Right lobe of liver (tissue), 6 donors: ENCODE data around the gene RPRD2. TPM values are rescaled to one million over a fixed set of nuclear protein-coding genes. Genes with fewer than 3 reads are reported as not detected.

Source experiments
- ATAC-seq, 4 donors: fragments of 200-7000 bp; cut with Tn5 transposase; one replicate each; pipeline ENCODE4 v1.9.1; 2020; ENCODE audit warnings: mild to moderate bottlenecking in 4 of 4, moderate library complexity in 4 of 4
- DNase-seq, 3 donors: peaks; one replicate each; pipeline ENCODE4 v3.0.0-alpha.2; 2020
- H3K27ac ChIP-seq, 3 donors: fragments of 200-600 bp; one replicate each; pipeline ENCODE4 v1.8.0; 2022
- H3K27me3 ChIP-seq, 2 donors: fragments of 200-600 bp; one replicate each; pipeline ENCODE4 v1.8.0; 2022
- H3K36me3 ChIP-seq, 4 donors: fragments of 200-600 bp; sonication (generic) in 1 of 4; one replicate each; pipeline versions ENCODE4 v1.5.1 to v1.8.0; 2017 to 2022; ENCODE audit warnings: control low read depth in 1 of 4
- H3K4me1 ChIP-seq, 4 donors: fragments of 200-600 bp; sonication (generic) in 1 of 4; one replicate each; pipeline versions ENCODE4 v1.5.1 to v1.8.0; 2017 to 2022; ENCODE audit warnings: control low read depth in 1 of 4
- H3K4me3 ChIP-seq, 3 donors: fragments of 200-600 bp; one replicate each; pipeline ENCODE4 v1.8.0; 2022
- H3K9me3 ChIP-seq, 4 donors: fragments of 200-600 bp; sonication (generic) in 1 of 4; one replicate each; pipeline versions ENCODE4 v1.5.1 to v1.8.0; 2017 to 2022; ENCODE audit warnings: control low read depth in 1 of 4
- POLR2A ChIP-seq: fragments of 450-650 bp; IDR thresholded peaks from one replicate; pipeline ENCODE4 v1.6.1; 2017; ENCODE audit warnings: antibody characterized with exemption, mild to moderate bottlenecking
- WGBS: methylation state at CpG from one replicate; pipeline ENCODE4 v1.1.6; 2018; ENCODE audit warnings: low coverage, low lambda C conversion rate; ENCODE audit not compliant: insufficient coverage; ENCODE audit errors: missing lambda C conversion rate; 5-methylcytosine and 5-hydroxymethylcytosine counted together
- intact Hi-C, 2 donors: fragments of 100-400 bp; cut with DNase I; formaldehyde crosslinking; loops; one replicate each; pipeline versions ENCODE4 v1.11.2 to v1.14.1; 2022
- total RNA-seq, 6 experiments: library from RNA; depleted of rRNA in 2 of 6; stranded (reverse); fragments of >200 nt in 2 of 6; fragmentation: NEBNext Ultra II Directional in 3 of 6; extraction: Animal tissue kit (Norgen Biotek cat#: 25700) in 3 of 6; gene quantifications; one replicate each; pipeline versions ENCODE4 v1.1.0 to v1.2.4, GENCODE V29; 2016 to 2023
- TF ChIP-seq, protein P1 (sequence below), 4 donors: fragments of 200-600 bp in 3 of 4; fragments of 450-650 bp in 1 of 4; IDR thresholded peaks; one replicate each; pipeline versions ENCODE4 v1.5.1 to v1.8.0; 2016 to 2022; ENCODE audit warnings: antibody characterized with exemption in 4 of 4, mild to moderate bottlenecking in 2 of 4
- donor health status: DM: no; HTN: yes; CAD: no.
- donor health status: DM: no; HTN: no; CAD: no.
- donor health status: DM: no; HTN: no; CAD: no.
- donor health status: DM: no; HTN: yes; CAD: no.
- donor health status: DM: no; HTN: yes; CAD: no.

RPRD2 gene
- total RNA-seq, 6 experiments from 2014 or later = 8.9 to 17.5 (median 11.0) TPM

- H3K9me3 ChIP-seq = no peaks in the 10 kb centered on the region
- intact Hi-C loops = no loop called here
- DNase-seq = no peak
- TF ChIP-seq, protein P1, sequence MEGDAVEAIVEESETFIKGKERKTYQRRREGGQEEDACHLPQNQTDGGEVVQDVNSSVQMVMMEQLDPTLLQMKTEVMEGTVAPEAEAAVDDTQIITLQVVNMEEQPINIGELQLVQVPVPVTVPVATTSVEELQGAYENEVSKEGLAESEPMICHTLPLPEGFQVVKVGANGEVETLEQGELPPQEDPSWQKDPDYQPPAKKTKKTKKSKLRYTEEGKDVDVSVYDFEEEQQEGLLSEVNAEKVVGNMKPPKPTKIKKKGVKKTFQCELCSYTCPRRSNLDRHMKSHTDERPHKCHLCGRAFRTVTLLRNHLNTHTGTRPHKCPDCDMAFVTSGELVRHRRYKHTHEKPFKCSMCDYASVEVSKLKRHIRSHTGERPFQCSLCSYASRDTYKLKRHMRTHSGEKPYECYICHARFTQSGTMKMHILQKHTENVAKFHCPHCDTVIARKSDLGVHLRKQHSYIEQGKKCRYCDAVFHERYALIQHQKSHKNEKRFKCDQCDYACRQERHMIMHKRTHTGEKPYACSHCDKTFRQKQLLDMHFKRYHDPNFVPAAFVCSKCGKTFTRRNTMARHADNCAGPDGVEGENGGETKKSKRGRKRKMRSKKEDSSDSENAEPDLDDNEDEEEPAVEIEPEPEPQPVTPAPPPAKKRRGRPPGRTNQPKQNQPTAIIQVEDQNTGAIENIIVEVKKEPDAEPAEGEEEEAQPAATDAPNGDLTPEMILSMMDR (IDR thresholded peaks at IDR 0.05) = no peak
- TF ChIP-seq POLR2A = no peak
- H3K4me1 ChIP-seq = peaks cover 0 to 82% (median 25%) of the 10 kb centered on the region in 4 donors
- H3K27me3 ChIP-seq = no peaks in the 10 kb centered on the region
- WGBS = 69% methylated on average over 4 of the region's 4 CpGs
- ATAC-seq = peak in 2 of 4 donors; percentile 14 to 52
- peak overlapping the region in 1 of 3 donors; percentile 27 for H3K27ac ChIP-seq
- no peak overlapping the region for H3K4me3 ChIP-seq
- no peaks in the 10 kb centered on the region for H3K36me3 ChIP-seq
Measured at GRCh38 chr1:150477733-150478132, 113.8 kb downstream of the RPRD2 start.

- H3K9me3 ChIP-seq = no peaks in the 10 kb centered on the region
- 19% methylated on average over 3 of the region's 4 CpGs for WGBS
- no peaks in the 10 kb centered on the region for H3K36me3 ChIP-seq
- peak; percentile 54 to 65 (median 60) for ATAC-seq
- H3K27me3 ChIP-seq = no peaks in the 10 kb centered on the region
- H3K27ac ChIP-seq = peak overlapping the region in 1 of 3 donors; percentile 69
- TF ChIP-seq, protein P1 (IDR thresholded peaks at IDR 0.05) = no peak
- TF ChIP-seq POLR2A = no peak
- intact Hi-C loops = no loop called here
- DNase-seq = no peak
- H3K4me1 ChIP-seq = peaks cover 0 to 67% (median 18%) of the 10 kb centered on the region in 4 donors
- H3K4me3 ChIP-seq = no peak overlapping the region
Measured at GRCh38 chr1:150479370-150479769, 115.4 kb downstream of the RPRD2 start.

DNA sequence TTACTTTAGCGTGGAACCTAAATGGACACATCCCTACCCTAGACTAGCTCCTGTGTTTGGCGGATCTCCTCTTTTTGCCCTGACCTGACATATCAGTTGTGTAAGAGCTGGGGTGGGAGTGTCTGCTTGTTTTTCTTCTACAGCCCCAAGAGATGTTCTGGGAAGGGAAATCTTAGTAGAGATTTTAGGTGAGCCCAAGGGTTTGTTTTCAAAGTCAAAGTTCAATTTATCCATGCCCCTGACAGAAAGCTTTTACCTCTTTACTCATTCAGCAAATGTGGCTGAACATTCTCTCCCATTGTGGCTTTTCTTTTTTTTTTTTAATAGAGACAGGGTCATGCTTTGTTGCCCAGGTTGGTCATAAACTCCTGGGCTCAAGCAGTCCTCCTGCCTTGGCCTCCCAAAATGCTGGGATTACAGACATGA is 116.0 kb downstream of the RPRD2 start:
- Histone ChIP-seq H3K27ac (peak overlapping the region in 2 of 3 donors; percentile 6 to 69), H3K9me3 (no peaks in the 10 kb centered on the region), H3K36me3 (no peaks in the 10 kb centered on the region), H3K27me3 (no peaks in the 10 kb centered on the region), H3K4me3 (no peak overlapping the region), H3K4me1 (peaks cover 0 to 62% (median 15%) of the 10 kb centered on the region in 4 donors)
- TF ChIP-seq, protein P1 (IDR thresholded peaks at IDR 0.05) = no peak
- TF ChIP-seq POLR2A = no peak
- intact Hi-C loops = no loop called here
- ATAC-seq = peak; percentile 85 to 89 (median 87)
- 35% methylated on average over 2 of the region's 2 CpGs for WGBS
- peak in 1 of 3 donors; percentile 70 for DNase-seq

DNA sequence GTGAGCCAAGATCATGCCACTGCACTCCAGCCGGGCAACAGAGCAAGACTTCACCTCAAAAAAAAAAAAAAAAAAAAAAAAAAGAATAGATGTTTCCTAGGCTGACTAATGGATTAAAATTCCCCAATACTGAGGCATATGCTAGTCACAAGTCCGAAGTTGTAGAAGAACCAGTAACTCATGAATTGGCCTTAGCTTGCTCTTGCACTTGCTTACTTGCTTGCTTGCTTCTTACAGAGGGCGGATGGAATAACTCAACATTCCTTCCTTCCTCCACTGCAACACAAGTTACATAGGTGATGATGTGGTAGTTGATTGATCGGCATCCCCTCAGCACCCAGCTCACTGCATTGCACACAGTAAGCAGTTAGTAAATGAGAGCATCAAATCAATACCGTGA is 120.5 kb downstream of the RPRD2 start:
- TF ChIP-seq, protein P1 (IDR thresholded peaks at IDR 0.05) = no peak
- TF ChIP-seq POLR2A = no peak
- ATAC-seq = no peak
- intact Hi-C loops = no loop called here
- Histone ChIP-seq H3K27me3 (no peaks in the 10 kb centered on the region), H3K27ac (no peak overlapping the region), H3K4me1 (peaks cover 0 to 25% (median 4%) of the 10 kb centered on the region in 4 donors), H3K36me3 (peaks cover 0 to 8% (median 0%) of the 10 kb centered on the region in 4 donors), H3K9me3 (no peaks in the 10 kb centered on the region), H3K4me3 (no peak overlapping the region)
- DNase-seq = no peak
- 84% methylated on average over 3 of the region's 5 CpGs for WGBS
